DMS79 (cell line): ENCODE data around the gene PELI2.
A peak's percentile ranks its signal among the peaks of the same experiment; 100 is the strongest.

Experiments used
- DNase-seq: peaks from one replicate; lab custom pipeline; 2025; lab: John Stamatoyannopoulos, UW

The PELI2 gene

GRCh38 chr14:56173365-56173922, 55.2 kb downstream of the PELI2 start:
- no peak for DNase-seq

DNA sequence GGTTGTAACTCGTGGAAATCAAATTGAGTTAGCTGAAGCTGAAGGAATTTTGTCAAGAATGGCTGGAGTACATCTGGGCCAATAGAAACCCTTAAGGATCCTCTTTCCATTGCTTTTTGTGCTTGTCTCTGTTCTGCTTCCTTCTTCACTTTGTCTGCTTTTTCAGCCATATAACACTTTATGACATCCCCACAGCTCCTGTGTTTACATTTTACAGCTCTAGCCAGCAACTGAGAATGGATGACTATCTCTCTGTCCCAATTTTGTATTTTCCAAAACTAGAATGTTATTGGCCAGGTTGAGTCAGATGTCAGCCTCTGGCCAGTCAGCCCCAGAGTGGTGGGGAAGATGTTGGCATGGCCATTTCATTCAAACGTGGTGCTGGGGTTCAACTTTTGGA, 57.6 kb downstream of the PELI2 start:
- no peak for DNase-seq

DNA sequence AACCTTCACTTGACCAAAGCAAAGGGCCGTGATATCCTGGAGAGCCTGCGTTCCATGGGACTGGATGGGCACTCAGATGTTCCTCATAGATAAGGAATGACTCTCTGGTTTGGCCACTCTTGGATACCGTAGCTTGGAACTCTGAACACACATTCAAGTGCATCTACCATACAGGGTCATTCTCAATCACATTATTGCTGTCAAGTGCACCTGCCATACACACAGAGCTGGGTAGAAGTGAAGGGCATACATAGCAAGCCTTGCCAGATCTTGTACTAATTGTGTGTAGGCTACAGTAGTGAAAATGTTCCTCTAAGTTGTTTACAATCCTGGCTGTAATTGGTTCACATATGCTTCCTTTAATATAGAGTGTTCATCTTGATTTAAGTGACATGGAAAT, 58.3 kb downstream of the PELI2 start:
- peak; percentile 12 for DNase-seq

- no peak for DNase-seq
Observed at GRCh38 chr14:56177036-56177435, 58.8 kb downstream of the PELI2 start.

DNA sequence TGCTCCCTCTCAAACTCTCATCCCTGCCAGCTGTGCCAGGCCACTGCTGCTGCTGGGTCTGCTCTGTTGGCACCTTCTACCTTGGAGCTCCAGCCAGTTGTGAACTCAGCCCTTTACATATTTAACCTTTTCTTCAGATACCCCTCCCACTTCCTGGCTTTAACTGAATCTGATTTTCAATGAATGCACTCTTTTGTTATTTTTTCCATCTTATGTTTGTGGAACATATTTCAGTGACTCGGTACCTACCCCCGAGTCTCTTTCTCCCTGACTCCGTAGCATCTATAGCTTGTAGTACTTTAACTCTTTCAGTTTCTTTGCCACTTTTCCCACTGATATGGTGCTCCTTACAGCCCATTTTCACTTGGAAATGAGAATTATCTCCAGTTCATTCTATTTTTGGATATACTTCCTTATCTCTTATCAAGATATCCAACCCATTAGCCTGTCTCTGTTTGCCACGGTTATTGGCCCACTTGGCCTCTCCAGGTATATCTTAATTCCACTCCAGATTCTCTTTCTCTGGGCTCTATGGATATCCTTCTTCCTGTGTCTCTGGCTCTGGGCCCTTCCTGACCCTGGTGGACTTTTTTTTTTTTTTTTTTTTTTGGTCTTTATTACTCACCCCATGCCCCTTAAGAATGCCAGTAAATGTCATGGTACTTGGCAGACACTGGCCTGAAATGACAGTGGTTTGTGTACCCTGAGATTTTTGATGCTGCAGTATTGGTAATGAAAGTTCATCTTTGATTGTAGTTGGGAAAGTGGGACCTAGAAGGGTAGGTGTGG, 62.7 kb downstream of the PELI2 start:
- DNase-seq: no peak

DNA sequence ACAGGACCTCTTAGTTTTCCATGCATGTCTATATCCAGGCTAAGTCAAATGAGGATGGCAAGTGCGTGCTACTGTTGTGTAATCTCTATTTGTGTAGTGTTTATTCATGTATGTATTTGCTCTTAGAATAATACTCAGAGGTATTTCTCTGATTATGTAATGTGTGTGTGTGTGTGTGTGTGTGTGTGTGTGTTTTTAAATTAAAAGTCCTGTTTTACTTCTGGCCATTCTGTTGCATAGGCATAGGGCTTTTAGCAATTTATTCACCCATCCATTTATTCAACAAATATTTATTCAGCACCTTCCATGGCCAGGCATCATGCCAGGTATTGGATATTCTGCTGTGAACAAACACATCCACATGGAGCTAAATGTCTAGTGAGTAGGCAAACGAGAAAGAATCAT, 63.5 kb downstream of the PELI2 start:
- DNase-seq: peak; percentile 65

DNA sequence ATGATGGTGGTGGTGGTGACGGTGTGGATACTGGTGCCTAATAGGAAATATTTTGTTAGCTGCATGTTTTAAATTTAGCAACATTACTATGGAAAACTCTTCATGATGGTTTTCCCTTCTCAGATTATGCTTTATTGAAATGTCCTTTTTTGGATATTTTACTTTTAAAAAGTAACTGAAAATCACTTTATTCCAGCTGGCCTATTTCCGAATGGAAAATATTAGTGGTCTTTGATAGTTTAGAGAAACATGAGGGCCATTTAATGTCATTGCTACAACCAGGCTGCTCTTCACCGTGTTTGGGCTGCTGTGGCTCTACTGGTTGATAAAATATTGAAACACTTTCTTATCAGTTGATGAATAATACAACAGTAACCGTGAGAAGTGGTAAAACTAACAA, 64.2 kb downstream of the PELI2 start:
- DNase-seq: no peak

DNA sequence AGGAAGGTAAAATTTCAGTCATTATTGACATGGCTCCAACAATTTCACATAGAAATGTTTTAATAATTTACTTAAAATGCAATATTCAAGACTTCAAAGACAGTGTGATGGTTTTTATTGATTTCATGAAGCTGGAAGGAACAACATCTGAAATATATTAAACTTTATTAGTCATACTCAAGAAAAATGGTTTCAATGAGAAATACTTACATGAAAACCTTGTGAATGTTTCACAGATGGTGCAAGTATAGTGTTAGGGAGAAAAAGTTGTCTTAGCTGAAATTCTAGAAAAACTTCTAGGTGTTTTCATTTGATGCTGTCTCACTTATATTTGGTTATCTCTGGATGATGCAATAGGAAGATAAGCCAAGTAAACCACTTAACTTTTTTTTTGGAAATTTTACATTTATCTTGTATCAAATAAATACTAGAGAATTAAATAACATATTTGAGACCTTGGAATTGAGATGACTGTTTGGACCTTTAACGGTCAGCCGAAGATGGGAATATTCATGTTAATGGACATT, 65.5 kb downstream of the PELI2 start:
- DNase-seq: no peak

DNA sequence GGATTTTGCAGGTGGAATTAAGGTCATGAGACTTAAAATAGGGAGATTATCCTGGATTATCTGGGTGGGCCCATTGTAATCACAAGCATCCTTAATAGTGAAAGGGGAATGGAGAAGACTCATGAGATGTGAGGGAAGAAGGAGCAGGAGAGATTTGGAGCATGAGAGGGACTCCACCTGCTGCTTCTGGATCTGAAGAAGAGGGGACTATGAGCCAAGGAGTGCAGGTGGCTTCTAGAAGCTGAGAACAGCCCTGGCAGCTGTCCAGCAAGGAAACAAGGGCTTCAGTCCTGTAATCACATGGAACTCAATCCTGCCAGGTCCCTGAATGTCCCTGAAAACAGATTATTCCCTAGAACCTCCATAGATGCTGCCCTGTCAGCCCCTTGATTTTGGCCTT, 67.8 kb downstream of the PELI2 start:
- peak; percentile 33 for DNase-seq

- no peak for DNase-seq
Observed at GRCh38 chr14:56187736-56188135, 69.5 kb downstream of the PELI2 start.

DNA sequence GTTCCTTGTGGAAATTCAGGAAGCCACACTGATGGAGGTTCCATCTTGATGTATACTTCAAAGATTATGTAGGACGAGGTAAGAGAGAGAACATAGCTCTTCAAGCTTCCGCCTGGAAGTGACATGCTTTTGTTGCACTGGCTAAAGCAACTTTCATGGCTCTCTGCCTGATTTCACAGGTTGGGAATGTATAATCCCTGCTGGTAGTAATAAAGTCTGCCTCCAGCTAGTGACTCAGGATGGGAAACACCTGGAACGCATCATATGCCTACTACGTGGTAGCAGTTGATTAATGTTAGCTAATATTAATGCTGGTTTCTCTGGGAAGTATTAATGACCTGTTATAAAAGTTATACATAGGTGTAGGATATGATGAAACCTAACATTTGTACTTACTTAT, 71.1 kb downstream of the PELI2 start:
- DNase-seq: no peak

DNA sequence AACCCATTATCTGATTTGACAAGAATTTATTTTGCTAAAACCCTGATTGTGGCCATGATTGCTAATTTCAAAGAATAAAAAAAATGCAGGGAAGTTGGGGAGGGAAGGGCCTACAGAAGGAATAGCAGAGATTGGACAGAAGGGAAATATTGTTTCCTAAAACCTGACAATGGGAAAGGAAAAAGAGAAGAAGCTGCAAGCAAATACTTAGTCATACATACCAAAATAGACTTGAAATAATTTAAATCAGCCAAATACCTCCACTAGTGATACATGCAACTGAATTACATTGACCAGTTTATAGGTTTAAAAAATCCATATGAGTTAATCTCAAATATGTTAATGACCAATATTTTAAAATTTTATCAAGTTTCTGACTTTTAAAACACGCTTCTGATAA, 75.1 kb downstream of the PELI2 start:
- DNase-seq: no peak

DNA sequence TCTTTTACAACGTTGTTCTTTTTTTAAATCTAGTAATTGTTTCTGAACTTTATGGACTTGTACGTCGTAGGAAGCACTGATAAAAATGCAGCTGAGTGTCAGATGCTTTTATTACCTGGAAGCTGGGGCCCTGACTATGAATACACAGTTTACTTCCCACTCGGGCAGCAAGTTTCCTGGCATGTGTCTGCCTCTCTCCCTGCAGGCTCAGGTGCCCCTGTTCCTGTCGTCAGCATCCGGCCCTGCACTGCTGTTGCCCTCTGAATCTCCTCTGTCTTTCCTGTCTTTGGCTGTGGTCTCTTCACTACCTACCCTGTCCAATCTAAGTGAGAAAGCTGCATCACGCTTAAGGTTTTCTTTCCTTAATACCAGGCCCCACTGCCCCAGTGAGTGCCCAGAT, 75.8 kb downstream of the PELI2 start:
- DNase-seq: no peak

- DNase-seq: no peak
Observed at GRCh38 chr14:56195223-56195622, 77.0 kb downstream of the PELI2 start.

GRCh38 chr14:56195704-56196103, 77.5 kb downstream of the PELI2 start:
- no peak for DNase-seq

DNA sequence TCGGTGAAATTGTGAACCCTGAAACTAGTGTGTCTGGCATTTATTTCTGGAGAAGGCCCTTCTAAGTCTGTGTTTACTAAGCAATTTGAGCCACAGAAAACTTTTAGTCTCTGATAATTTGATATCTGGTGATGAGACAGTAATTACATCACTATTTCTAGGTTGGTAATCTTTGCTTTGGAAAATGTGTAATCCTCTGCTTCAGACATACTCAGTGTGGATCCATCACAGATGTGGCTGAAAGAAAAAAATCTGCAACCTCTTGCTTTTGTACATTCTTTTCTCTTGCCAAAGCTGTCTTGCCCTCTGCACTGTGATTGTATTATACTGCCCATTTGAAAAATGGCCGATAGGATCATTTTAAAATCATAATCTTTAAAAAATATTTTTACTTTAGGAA, 78.1 kb downstream of the PELI2 start:
- DNase-seq: no peak

DNA sequence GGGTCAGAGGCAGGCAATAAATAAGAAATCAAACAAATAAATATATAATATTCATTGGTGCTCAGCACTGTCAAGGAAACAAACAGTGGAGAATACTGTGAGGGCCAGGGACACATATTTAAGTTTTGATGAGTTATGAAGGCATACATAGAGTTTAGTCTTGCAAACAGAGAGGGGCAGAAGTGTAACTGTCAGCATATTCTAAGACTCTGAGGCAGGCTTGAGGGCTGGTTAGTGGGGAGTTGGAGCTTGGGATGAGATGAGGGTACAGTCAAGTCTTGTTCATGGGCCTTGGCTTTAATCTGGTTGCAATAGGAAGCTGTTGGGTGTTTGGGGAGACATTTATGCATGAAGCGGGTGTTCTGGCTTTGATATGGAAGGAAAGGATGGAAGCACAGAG, 78.9 kb downstream of the PELI2 start:
- no peak for DNase-seq

GRCh38 chr14:56198438-56198837, 80.2 kb downstream of the PELI2 start:
- DNase-seq: no peak

DNA sequence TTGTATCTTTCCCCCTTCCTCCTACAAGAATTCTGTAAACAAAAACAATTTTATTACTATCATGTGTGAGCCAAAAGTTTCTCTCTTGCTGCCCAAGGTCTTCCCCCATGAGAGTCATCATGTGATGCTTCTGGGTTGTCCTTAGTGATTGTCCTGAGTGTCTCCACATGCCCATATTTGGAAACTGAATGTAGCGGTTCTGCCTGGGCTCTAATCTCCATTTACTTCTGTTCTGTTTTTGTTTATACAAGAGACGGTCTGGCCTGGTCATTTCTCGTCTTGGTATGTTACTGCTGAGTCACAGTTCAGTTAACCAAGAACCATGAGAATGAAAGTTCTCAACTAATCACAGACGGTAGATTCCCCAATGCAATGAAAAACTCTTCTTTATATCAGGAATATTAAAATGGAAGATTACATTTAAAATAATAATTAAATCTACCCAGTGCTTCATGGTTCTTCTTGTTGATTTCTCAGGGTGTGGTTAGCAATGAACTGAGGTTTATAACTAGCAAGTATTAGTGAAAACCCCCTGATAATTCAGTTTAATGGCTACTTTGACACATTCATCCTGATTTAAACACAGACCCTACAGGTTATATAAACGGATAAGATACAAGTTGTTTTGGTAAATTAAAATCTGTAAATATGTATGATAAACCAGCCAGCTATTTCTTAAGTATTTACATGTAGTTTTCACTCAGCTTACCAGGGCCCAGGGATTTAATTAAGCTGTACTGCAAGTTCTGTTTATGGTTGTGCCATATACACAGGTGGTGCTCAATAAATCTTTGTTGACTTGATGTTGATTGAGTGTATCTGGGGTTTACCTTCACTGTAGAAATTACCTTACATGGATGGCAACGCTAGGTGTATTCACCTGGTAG, 81.1 kb downstream of the PELI2 start:
- DNase-seq: no peak

DNA sequence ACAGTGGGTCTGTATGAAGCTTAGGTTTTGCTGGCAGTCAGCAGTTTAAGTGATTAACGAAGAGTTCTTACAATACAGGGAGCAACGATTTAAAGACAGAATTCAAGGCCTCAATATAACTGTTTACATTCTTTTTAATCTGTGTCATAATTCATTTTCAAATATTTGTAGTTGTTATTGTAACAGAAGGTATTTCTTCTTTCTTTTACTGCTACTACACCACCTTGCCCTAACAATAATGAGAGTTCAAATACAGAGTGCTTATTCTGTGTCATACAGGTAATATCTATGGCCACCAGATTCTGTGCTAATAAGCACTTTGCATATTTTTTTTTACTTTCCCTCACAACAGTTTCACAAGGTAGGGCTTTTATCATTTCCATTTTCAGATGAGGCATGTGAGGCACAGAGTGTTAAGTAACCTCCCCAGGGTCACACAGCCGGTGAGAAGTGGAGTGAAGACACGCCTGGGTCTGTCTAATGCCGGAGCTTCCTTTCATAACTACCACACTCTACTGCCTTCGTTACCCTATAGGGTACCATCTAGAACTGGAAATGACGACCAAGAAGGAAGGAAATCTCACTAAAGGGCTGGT, 81.9 kb downstream of the PELI2 start:
- DNase-seq: no peak

- DNase-seq: peak; percentile 43
Observed at GRCh38 chr14:56202256-56202655, 84.0 kb downstream of the PELI2 start.

DNA sequence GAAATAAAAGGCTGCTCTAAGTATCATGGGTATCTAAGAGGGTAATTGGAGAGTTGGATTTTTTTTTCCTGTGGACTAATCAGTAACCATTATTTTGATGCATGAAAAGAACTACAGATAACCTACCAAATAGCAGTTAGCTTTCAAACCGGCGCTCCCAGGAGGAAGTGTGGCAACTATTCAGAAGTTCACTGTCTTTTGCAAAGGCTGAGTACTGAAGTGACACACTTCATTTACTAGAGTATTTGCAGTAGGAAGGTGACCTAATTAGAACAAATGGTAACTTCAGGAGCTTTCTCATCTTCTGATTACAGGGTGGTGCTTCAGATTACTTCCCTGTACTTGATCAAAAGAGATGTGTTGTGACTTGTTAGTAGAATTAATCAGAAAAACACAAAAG, 87.7 kb downstream of the PELI2 start:
- DNase-seq: peak; percentile 96
